H9 (cell line): ENCODE results near the gene CSTPP1. TPM values are rescaled to one million over a fixed set of nuclear protein-coding genes. Genes with fewer than 3 reads are reported as not detected.

Experiments used
- DNase-seq: peaks from one replicate; pipeline ENCODE4 v3.0.0-alpha.2; 2017
- H2AFZ ChIP-seq: one replicate; pipeline ENCODE4 v1.6.1; 2013; ENCODE audit warnings: mild to moderate bottlenecking, low read length, control low read depth, moderate library complexity
- H2AK5ac ChIP-seq: 2 replicates; pipeline ENCODE4 v1.6.1; 2013; ENCODE audit warnings: low read length, control low read depth, mixed read lengths; ENCODE audit not compliant: insufficient read length
- H2BK120ac ChIP-seq: one replicate; pipeline ENCODE4 v1.6.1; 2013; ENCODE audit warnings: low read depth, mild to moderate bottlenecking, low read length, control low read depth, inconsistent platforms; ENCODE audit not compliant: poor library complexity, severe bottlenecking
- H2BK12ac ChIP-seq: 2 replicates; pipeline ENCODE4 v1.6.1; 2013; ENCODE audit warnings: low read length, control low read depth, mixed read lengths, low read depth; ENCODE audit not compliant: insufficient read length
- H2BK15ac ChIP-seq: 2 replicates; pipeline ENCODE4 v1.6.1; 2013; ENCODE audit warnings: low read depth, low read length, control low read depth
- H2BK20ac ChIP-seq: one replicate; pipeline ENCODE4 v1.6.1; 2013; ENCODE audit warnings: low read depth, mild to moderate bottlenecking, low read length, control low read depth, inconsistent platforms; ENCODE audit not compliant: poor library complexity, severe bottlenecking
- H2BK5ac ChIP-seq: 2 replicates; pipeline ENCODE4 v1.6.1; 2013; ENCODE audit warnings: low read length, control low read depth, mixed read lengths; ENCODE audit not compliant: insufficient read length
- H3K14ac ChIP-seq: 2 replicates; pipeline ENCODE4 v1.6.1; 2013; ENCODE audit warnings: low read length, control low read depth; ENCODE audit not compliant: insufficient read depth
- H3K18ac ChIP-seq: 2 replicates; pipeline ENCODE4 v1.6.1; 2013; ENCODE audit warnings: low read depth, mild to moderate bottlenecking, mixed read lengths, low read length, control low read depth; ENCODE audit not compliant: insufficient read length
- H3K23ac ChIP-seq: 2 replicates; pipeline ENCODE4 v1.6.1; 2013; ENCODE audit warnings: low read length, control low read depth, mixed read lengths, low read depth; ENCODE audit not compliant: insufficient read length
- H3K23me2 ChIP-seq: 2 replicates; pipeline ENCODE4 v1.6.1; 2013; ENCODE audit warnings: low read depth, mild to moderate bottlenecking, mixed read lengths, low read length, control low read depth; ENCODE audit not compliant: insufficient read length, poor library complexity, severe bottlenecking
- H3K27ac ChIP-seq: 2 replicates; pipeline ENCODE4 v1.5.1; 2013; ENCODE audit warnings: low read length, control low read depth, mixed read lengths, low read depth; ENCODE audit not compliant: insufficient read length
- H3K27me3 ChIP-seq: 2 replicates; pipeline ENCODE4 v1.6.1; 2013; ENCODE audit warnings: low read length, control low read depth, inconsistent platforms; ENCODE audit not compliant: insufficient read depth
- H3K4ac ChIP-seq: 2 replicates; pipeline ENCODE4 v1.6.1; 2013; ENCODE audit warnings: low read depth, mild to moderate bottlenecking, control low read depth, inconsistent platforms, low read length, moderate library complexity
- H3K4me1 ChIP-seq: 2 replicates; pipeline ENCODE4 v1.6.1; 2013; ENCODE audit warnings: low read length, control low read depth, inconsistent platforms; ENCODE audit not compliant: insufficient read depth
- H3K4me2 ChIP-seq: 2 replicates; pipeline ENCODE4 v1.6.1; 2013; ENCODE audit warnings: low read length, control low read depth, mixed read lengths; ENCODE audit not compliant: insufficient read length, insufficient read depth
- H3K56ac ChIP-seq: 2 replicates; pipeline ENCODE4 v1.6.1; 2013; ENCODE audit warnings: low read depth, mild to moderate bottlenecking, mixed read lengths, low read length, control low read depth; ENCODE audit not compliant: insufficient read length
- H3K79me1 ChIP-seq: 2 replicates; pipeline ENCODE4 v1.6.1; 2013; ENCODE audit warnings: low read depth, mild to moderate bottlenecking, moderate library complexity, low read length, control low read depth, inconsistent platforms; ENCODE audit not compliant: insufficient read depth, poor library complexity, severe bottlenecking
- H3K79me2 ChIP-seq: 2 replicates; pipeline ENCODE4 v1.6.1; 2013; ENCODE audit warnings: low read length, control low read depth, inconsistent platforms; ENCODE audit not compliant: insufficient read depth
- H3K9ac ChIP-seq: 2 replicates; pipeline ENCODE4 v1.6.1; 2013; ENCODE audit warnings: low read length, control low read depth, mixed read lengths; ENCODE audit not compliant: insufficient read length; ENCODE audit errors: extremely low read depth
- H3K9me3 ChIP-seq: one replicate; pipeline ENCODE4 v1.6.1; 2013; ENCODE audit warnings: low read depth, low read length, inconsistent platforms; ENCODE audit not compliant: control insufficient read depth
- H3T11ph ChIP-seq: one replicate; pipeline ENCODE4 v1.6.1; 2013; ENCODE audit warnings: mild to moderate bottlenecking, low read length, control low read depth, inconsistent platforms
- H4K20me1 ChIP-seq: one replicate; pipeline ENCODE4 v1.6.1; 2013; ENCODE audit not compliant: control insufficient read depth, insufficient read length, insufficient read depth
- H4K5ac ChIP-seq: 2 replicates; pipeline ENCODE4 v1.6.1; 2013; ENCODE audit warnings: low read depth, mild to moderate bottlenecking, mixed read lengths, low read length, control low read depth; ENCODE audit not compliant: insufficient read length
- H4K8ac ChIP-seq: replicated peaks from 2 replicates; pipeline ENCODE4 v1.6.1; 2013; ENCODE audit warnings: low read length, control low read depth, mixed read lengths, low read depth; ENCODE audit not compliant: insufficient read length
- H4K91ac ChIP-seq: 2 replicates; pipeline ENCODE4 v1.6.1; 2013; ENCODE audit warnings: low read depth, mild to moderate bottlenecking, moderate library complexity, mixed read lengths, low read length, control low read depth; ENCODE audit not compliant: insufficient read length
- H3K27ac Mint-ChIP-seq, 3 experiments: 2 replicates in 2 of 3; 3 replicates in 1 of 3; pipeline ENCODE4 v1.8.0; 2020 to 2021; ENCODE audit warnings: mixed read lengths in 3 of 3, mild to moderate bottlenecking in 1 of 3, moderate library complexity in 1 of 3
- H3K27me3 Mint-ChIP-seq: 2 replicates; pipeline ENCODE4 v1.8.0; 2021; ENCODE audit warnings: low read depth, mild to moderate bottlenecking, moderate library complexity, mixed read lengths
- H3K36me3 Mint-ChIP-seq, 3 experiments: 2 replicates in 2 of 3; 3 replicates in 1 of 3; pipeline ENCODE4 v1.8.0; 2020 to 2021; ENCODE audit warnings: low read depth in 3 of 3, mixed read lengths in 3 of 3; ENCODE audit not compliant: insufficient read depth in 1 of 3
- H3K4me1 Mint-ChIP-seq, 2 experiments: 2 replicates each; pipeline ENCODE4 v1.8.0; 2020; ENCODE audit warnings: mixed read lengths in 2 of 2
- H3K4me3 Mint-ChIP-seq, 2 experiments: 2 replicates in 1 of 2; 3 replicates in 1 of 2; pipeline ENCODE4 v1.8.0; 2020 to 2021; ENCODE audit warnings: mild to moderate bottlenecking in 2 of 2, mixed read lengths in 2 of 2, moderate library complexity in 1 of 2
- H3K9me3 Mint-ChIP-seq, 2 experiments: 2 replicates in 1 of 2; 3 replicates in 1 of 2; pipeline ENCODE4 v1.8.0; 2020; ENCODE audit warnings: mild to moderate bottlenecking in 2 of 2, mixed read lengths in 2 of 2, moderate library complexity in 1 of 2
- WGBS: extraction: QIAGEN DNeasy Blood & Tissue Kit; methylation state at CpG from one replicate; pipeline ENCODE4 v1.1.7; 2013; ENCODE audit warnings: missing lambda C conversion rate, low lambda C conversion rate, mixed read lengths; ENCODE audit not compliant: insufficient read length; ENCODE audit errors: extremely low coverage; 5-methylcytosine and 5-hydroxymethylcytosine counted together
- total RNA-seq: library from RNA; stranded (reverse); gene quantifications from 2 replicates; pipeline ENCODE4 v1.2.1, GENCODE V29; 2021
- TF ChIP-seq, protein P1 (sequence below): fragments of 200-600 bp; sonication (generic); conservative IDR thresholded peaks from 3 replicates; pipeline ENCODE4 v1.8.0; 2021; ENCODE audit warnings: antibody characterized with exemption, mild to moderate bottlenecking

Gene CSTPP1
- total RNA-seq, 1 experiment from 2014 or later = 21.2 TPM

DNA sequence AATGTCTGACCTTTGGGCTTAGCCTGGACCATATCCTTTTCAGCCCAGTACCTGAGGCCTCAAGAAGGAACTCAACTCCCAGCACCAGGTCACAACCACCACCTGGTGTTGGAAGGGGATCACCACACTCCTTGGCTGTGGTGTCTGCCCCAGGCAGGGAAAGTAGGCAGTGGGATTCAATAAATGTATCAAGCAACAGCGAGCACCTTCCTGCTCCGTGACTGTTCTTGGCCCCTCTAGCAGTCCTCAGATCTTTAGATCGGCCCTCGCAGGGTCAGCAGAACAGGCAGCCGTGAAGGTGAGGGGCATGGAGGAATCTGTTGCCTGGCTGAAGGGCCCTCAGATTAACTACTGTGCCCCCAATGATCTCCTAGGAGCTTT lies 224.2 kb downstream of the CSTPP1 start:
- Histone ChIP-seq H4K91ac (no peak overlapping the region), H3K14ac (no peak overlapping the region)

More for the DNA sequence above, 224.2 kb downstream of the CSTPP1 start:
- H2BK20ac ChIP-seq = no peak overlapping the region
- H3K27ac ChIP-seq = no peak overlapping the region
- Mint-ChIP-seq H3K4me1 (peaks cover 5 to 11% of the 10 kb centered on the region in 2 experiments; a peak in 1 of 4 replicates), H3K27me3 (no peaks in the 10 kb centered on the region; the same call in 1 of the 2 replicates), H3K27ac (peak overlapping the region in 1 of 3 experiments; percentile 10; a peak in 1 of 7 replicates), H3K4me3 (no peak overlapping the region), H3K36me3 (peaks cover 4 to 21% (median 16%) of the 10 kb centered on the region in 3 experiments; a peak in 6 of 7 replicates), H3K9me3 (no peaks in the 10 kb centered on the region; a peak in 1 of 5 replicates)
- no peak overlapping the region for H3K23ac ChIP-seq
- no peak overlapping the region for H2BK120ac ChIP-seq
- TF ChIP-seq, protein P1, sequence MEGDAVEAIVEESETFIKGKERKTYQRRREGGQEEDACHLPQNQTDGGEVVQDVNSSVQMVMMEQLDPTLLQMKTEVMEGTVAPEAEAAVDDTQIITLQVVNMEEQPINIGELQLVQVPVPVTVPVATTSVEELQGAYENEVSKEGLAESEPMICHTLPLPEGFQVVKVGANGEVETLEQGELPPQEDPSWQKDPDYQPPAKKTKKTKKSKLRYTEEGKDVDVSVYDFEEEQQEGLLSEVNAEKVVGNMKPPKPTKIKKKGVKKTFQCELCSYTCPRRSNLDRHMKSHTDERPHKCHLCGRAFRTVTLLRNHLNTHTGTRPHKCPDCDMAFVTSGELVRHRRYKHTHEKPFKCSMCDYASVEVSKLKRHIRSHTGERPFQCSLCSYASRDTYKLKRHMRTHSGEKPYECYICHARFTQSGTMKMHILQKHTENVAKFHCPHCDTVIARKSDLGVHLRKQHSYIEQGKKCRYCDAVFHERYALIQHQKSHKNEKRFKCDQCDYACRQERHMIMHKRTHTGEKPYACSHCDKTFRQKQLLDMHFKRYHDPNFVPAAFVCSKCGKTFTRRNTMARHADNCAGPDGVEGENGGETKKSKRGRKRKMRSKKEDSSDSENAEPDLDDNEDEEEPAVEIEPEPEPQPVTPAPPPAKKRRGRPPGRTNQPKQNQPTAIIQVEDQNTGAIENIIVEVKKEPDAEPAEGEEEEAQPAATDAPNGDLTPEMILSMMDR = no peak
- no peak overlapping the region for H2BK12ac ChIP-seq
- H3K56ac ChIP-seq = no peak overlapping the region
- H3K27me3 ChIP-seq = no peaks in the 10 kb centered on the region
- no peaks in the 10 kb centered on the region for H3K23me2 ChIP-seq
- H2AFZ ChIP-seq = no peak overlapping the region
- H3K18ac ChIP-seq = no peak overlapping the region
- no CpG with 5 or more reads among the region's 5 CpGs for WGBS
- no peaks in the 10 kb centered on the region for H3K79me2 ChIP-seq
- H3K4ac ChIP-seq = no peak overlapping the region
- no peak overlapping the region for H3K4me2 ChIP-seq
- H2BK15ac ChIP-seq = no peak overlapping the region
- H3K4me1 ChIP-seq = no peaks in the 10 kb centered on the region
- no peak for DNase-seq
- no peak overlapping the region for H3T11ph ChIP-seq
- no peaks in the 10 kb centered on the region for H3K79me1 ChIP-seq
- H4K5ac ChIP-seq = no peak overlapping the region
- H4K8ac ChIP-seq = no peak overlapping the region
- no peak overlapping the region for H3K9ac ChIP-seq
- H3K9me3 ChIP-seq = no peaks in the 10 kb centered on the region
- H4K20me1 ChIP-seq = no peaks in the 10 kb centered on the region
- H2AK5ac ChIP-seq = no peak overlapping the region
- H2BK5ac ChIP-seq = no peak overlapping the region
